ENCODE measurements around the gene FAP. TPM values are rescaled to one million over a fixed set of nuclear protein-coding genes. Genes with fewer than 3 reads are reported as not detected.

The FAP gene
- total and polyA plus RNA-seq, 9 of the 15 experiments (the other 6 are each of a cell fraction or from before 2014, with no cell fraction given) = not detected

GRCh38 chr2:162254236-162254871, 11.1 kb upstream of the FAP start:
- Histone ChIP-seq H3K79me2 (ENCODE audit: control insufficient read depth, insufficient read depth, low read length) (no peaks in the 10 kb centered on the region), H3K4me3 (no peak overlapping the region), H2AFZ (ENCODE audit: low read depth, low read length) (no peak overlapping the region), H3K4me1 (replicated peaks in 1 of 2; ENCODE audit: control insufficient read depth in 2 of 2, insufficient read depth in 2 of 2, low read length in 2 of 2) (no peaks in the 10 kb centered on the region), H3K4me2 (ENCODE audit: insufficient read depth, low read length) (no peak overlapping the region), H3K27ac (ENCODE audit: extremely low read depth, low read depth, low read length) (no peak overlapping the region), H3K9ac (ENCODE audit: insufficient read depth in 1 of 2, low read depth in 2 of 2, low read length in 2 of 2) (no peak overlapping the region), H4K20me1 (replicated peaks; ENCODE audit: control insufficient read depth, insufficient read depth, low read length) (no peaks in the 10 kb centered on the region), H3K36me3 (ENCODE audit: control insufficient read depth, insufficient read depth, low read length) (no peaks in the 10 kb centered on the region), H3K9me1 (ENCODE audit: control insufficient read depth, insufficient read depth, low read length) (no peaks in the 10 kb centered on the region), H3K9me3 (replicated peaks; ENCODE audit: control insufficient read depth, insufficient read depth, low read depth, low read length) (no peaks in the 10 kb centered on the region; the same call in 1 of the 2 replicates), H3K27me3 (ENCODE audit: control insufficient read depth in 2 of 2, insufficient read depth in 2 of 2, low read length in 2 of 2) (no peaks in the 10 kb centered on the region)
- ATAC-seq = no peak
- ChIA-PET POLR2A (no interaction called here), CTCF (ENCODE audit: low intra/inter-chr PET ratio) (no interaction called here)
- BruUV-seq (replicated peaks) = no TSS peak
- in situ Hi-C loops (cut with MboI) = no loop called here
- TF ChIP-seq ZNF24 (IDR thresholded peaks at IDR 0.05) = no peak
- no peak for TF ChIP-seq HNRNPK (IDR thresholded peaks at IDR 0.05; ENCODE audit: low read depth, low read length, poor library complexity, severe bottlenecking)
- TF ChIP-seq HDGF (IDR thresholded peaks at IDR 0.05) = no peak
- TF ChIP-seq CEBPZ (IDR thresholded peaks at IDR 0.05; ENCODE audit: borderline replicate concordance, low read depth, low read length) = no peak
- TF ChIP-seq MEF2D (tag; conservative IDR thresholded peaks at IDR 0.05; ENCODE audit: low read depth) = no peak
- no peak for TF ChIP-seq ZNF655 (CRISPR knock-in tag; IDR thresholded peaks at IDR 0.05)
- no peak for TF ChIP-seq THRAP3 (IDR thresholded peaks at IDR 0.05; ENCODE audit: borderline replicate concordance)
- no peak for DNase-seq (ENCODE audit: extremely low read depth in 1 of 4, low spot score in 3 of 4)
- no peak for FAIRE-seq
- intact Hi-C loops (cut with micrococcal nuclease) = no loop called here
- WGBS (ENCODE audit: insufficient coverage, low coverage, missing lambda C conversion rate) = 4% methylated on average over 2 of the region's 2 CpGs

All from K562 (cell line).